Measurements from ENCODE around the gene UPF3A.

UPF3A gene

GRCh38 chr13:114286808-114287207 is 5.4 kb downstream of the UPF3A start:
- TF ChIP-seq CTCF (conservative IDR thresholded peaks at IDR 0.05) (no peak), ZFX (IDR thresholded peaks at IDR 0.05) (no peak)
- no peak overlapping the region for H3K27ac ChIP-seq

GRCh38 chr13:114288157-114288591 is 6.8 kb downstream of the UPF3A start:
- no peak for TF ChIP-seq CTCF (conservative IDR thresholded peaks at IDR 0.05)
- no peak for TF ChIP-seq ZFX (IDR thresholded peaks at IDR 0.05)
- no peak overlapping the region for H3K27ac ChIP-seq

GRCh38 chr13:114296448-114296847 is 15.0 kb downstream of the UPF3A start:
- TF ChIP-seq CTCF (conservative IDR thresholded peaks at IDR 0.05) (no peak), ZFX (IDR thresholded peaks at IDR 0.05) (no peak)
- no peak overlapping the region for H3K27ac ChIP-seq

GRCh38 chr13:114296902-114297301 is 15.5 kb downstream of the UPF3A start:
- no peak overlapping the region for H3K27ac ChIP-seq
- TF ChIP-seq CTCF (conservative IDR thresholded peaks at IDR 0.05) (no peak), ZFX (IDR thresholded peaks at IDR 0.05) (no peak)

- H3K27ac ChIP-seq: no peak overlapping the region
- no peak for TF ChIP-seq CTCF (conservative IDR thresholded peaks at IDR 0.05)
- no peak for TF ChIP-seq ZFX (IDR thresholded peaks at IDR 0.05)
These were observed 17.5 kb downstream of the UPF3A start for GRCh38 chr13:114298866-114299265.

GRCh38 chr13:114299604-114300305 is 18.4 kb downstream of the UPF3A start:
- H3K27ac ChIP-seq: no peak overlapping the region
- no peak for TF ChIP-seq CTCF (conservative IDR thresholded peaks at IDR 0.05)
- no peak for TF ChIP-seq ZFX (IDR thresholded peaks at IDR 0.05)

GRCh38 chr13:114303700-114304327 is 22.4 kb downstream of the UPF3A start:
- H3K27ac ChIP-seq: no peak overlapping the region
- TF ChIP-seq ZFX (IDR thresholded peaks at IDR 0.05) (no peak), CTCF (conservative IDR thresholded peaks at IDR 0.05) (no peak)
